Measurements from ENCODE around the gene FIZ1. TPM values are rescaled to one million over a fixed set of nuclear protein-coding genes. Genes with fewer than 3 reads are reported as not detected.
A peak's percentile ranks its signal among the peaks of the same experiment; 100 is the strongest.

FIZ1 gene
- total and polyA plus RNA-seq, 2 experiments from 2014 or later, result 5.4 to 10.1 TPM

DNA sequence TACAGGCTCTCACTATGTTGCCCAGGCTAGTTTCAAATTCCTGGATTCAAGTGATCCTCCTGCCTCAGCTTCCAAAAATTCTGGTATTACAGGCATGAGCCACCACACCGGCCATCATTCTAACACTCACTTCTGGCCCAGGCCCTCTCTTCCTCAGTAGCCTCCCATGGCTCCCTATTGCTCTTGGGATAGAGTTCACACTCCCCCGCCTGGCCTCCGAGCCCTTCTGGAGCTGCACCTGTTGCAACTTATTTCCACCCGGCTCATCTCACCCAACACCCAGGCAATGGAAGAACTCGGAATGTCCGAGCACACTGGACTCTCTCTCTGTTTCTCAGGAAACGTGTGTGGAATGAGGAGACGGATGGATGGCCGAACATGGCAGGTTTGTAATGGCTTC, 45.0 kb downstream of the FIZ1 start (continued):
- TF ChIP-seq, protein P1, sequence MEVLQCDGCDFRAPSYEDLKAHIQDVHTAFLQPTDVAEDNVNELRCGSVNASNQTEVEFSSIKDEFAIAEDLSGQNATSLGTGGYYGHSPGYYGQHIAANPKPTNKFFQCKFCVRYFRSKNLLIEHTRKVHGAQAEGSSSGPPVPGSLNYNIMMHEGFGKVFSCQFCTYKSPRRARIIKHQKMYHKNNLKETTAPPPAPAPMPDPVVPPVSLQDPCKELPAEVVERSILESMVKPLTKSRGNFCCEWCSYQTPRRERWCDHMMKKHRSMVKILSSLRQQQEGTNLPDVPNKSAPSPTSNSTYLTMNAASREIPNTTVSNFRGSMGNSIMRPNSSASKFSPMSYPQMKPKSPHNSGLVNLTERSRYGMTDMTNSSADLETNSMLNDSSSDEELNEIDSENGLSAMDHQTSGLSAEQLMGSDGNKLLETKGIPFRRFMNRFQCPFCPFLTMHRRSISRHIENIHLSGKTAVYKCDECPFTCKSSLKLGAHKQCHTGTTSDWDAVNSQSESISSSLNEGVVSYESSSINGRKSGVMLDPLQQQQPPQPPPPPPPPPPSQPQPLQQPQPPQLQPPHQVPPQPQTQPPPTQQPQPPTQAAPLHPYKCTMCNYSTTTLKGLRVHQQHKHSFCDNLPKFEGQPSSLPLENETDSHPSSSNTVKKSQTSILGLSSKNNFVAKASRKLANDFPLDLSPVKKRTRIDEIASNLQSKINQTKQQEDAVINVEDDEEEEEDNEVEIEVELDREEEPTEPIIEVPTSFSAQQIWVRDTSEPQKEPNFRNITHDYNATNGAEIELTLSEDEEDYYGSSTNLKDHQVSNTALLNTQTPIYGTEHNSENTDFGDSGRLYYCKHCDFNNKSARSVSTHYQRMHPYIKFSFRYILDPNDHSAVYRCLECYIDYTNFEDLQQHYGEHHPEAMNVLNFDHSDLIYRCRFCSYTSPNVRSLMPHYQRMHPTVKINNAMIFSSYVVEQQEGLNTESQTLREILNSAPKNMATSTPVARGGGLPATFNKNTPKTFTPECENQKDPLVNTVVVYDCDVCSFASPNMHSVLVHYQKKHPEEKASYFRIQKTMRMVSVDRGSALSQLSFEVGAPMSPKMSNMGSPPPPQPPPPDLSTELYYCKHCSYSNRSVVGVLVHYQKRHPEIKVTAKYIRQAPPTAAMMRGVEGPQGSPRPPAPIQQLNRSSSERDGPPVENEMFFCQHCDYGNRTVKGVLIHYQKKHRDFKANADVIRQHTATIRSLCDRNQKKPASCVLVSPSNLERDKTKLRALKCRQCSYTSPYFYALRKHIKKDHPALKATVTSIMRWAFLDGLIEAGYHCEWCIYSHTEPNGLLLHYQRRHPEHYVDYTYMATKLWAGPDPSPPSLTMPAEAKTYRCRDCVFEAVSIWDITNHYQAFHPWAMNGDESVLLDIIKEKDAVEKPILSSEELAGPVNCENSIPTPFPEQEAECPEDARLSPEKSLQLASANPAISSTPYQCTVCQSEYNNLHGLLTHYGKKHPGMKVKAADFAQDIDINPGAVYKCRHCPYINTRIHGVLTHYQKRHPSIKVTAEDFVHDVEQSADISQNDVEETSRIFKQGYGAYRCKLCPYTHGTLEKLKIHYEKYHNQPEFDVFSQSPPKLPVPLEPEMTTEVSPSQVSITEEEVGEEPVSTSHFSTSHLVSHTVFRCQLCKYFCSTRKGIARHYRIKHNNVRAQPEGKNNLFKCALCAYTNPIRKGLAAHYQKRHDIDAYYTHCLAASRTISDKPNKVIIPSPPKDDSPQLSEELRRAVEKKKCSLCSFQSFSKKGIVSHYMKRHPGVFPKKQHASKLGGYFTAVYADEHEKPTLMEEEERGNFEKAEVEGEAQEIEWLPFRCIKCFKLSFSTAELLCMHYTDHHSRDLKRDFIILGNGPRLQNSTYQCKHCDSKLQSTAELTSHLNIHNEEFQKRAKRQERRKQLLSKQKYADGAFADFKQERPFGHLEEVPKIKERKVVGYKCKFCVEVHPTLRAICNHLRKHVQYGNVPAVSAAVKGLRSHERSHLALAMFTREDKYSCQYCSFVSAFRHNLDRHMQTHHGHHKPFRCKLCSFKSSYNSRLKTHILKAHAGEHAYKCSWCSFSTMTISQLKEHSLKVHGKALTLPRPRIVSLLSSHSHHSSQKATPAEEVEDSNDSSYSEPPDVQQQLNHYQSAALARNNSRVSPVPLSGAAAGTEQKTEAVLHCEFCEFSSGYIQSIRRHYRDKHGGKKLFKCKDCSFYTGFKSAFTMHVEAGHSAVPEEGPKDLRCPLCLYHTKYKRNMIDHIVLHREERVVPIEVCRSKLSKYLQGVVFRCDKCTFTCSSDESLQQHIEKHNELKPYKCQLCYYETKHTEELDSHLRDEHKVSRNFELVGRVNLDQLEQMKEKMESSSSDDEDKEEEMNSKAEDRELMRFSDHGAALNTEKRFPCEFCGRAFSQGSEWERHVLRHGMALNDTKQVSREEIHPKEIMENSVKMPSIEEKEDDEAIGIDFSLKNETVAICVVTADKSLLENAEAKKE (CRISPR knock-in tag; IDR thresholded peaks at IDR 0.05), result no peak

DNA sequence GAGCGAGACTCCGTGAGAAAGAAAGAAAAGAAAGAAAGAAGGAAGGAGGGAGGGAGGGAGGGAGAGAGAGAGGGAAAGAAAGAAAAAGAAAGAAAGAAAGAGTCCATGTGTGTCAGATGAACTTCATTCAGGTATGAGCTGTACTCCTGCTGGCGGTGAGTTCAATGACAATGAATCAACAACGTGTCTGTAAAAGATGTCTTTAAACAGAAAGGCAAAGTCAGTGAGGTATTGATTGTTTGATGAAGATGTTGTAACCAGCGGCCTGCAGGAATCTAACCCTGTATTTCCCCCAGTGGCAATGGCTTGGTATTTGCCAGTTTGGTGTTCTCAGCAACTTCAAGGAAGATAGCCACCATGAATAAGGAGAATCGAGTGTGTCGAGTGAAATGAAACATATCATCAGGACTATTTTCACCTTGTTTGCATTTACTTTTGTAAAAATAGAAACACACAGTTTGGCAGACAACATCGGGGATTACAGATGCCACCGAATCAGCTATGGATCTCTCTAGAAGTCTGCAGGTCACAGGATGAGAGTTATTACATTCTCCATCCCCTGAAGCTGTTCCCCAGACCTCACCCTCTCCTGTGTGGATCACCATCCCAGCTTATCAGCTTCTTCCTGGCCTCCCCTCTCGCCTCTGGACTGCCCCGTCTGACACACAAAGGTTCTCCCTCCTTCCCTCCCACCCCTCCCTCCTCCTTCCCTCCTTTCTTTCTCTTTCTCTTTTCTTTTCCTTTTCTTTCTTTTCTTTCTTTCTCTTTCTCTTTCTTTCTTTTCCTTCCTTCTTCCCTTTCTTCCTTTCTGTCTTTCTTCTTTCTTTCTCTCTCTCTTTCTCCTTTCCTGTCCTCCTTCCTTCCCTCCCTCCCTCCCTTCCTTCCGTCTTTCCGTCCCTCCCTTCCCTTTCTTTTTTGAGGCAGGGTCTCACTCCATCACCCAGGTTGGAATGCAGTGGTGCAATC, 45.8 kb downstream of the FIZ1 start:
- no peak overlapping the region for H3K27ac ChIP-seq (ENCODE audit: low read depth)
- DNase-seq (ENCODE audit: low spot score), result no peak
- no peaks in the 10 kb centered on the region for H4K20me1 ChIP-seq (replicated peaks; ENCODE audit: insufficient read depth)
- TF ChIP-seq ZNF114 (CRISPR knock-in tag; IDR thresholded peaks at IDR 0.05) (no peak), CREB1 (CRISPR knock-in tag; IDR thresholded peaks at IDR 0.05; ENCODE audit: low read depth) (no peak), NANOG (IDR thresholded peaks at IDR 0.05; ENCODE audit: borderline replicate concordance) (no peak), STAT1 (IDR thresholded peaks at IDR 0.05; ENCODE audit: unreplicated experiment) (no peak), JUNB (IDR thresholded peaks at IDR 0.05; ENCODE audit: unreplicated experiment) (no peak), POLR2AphosphoS5 (IDR thresholded peaks at IDR 0.05; ENCODE audit: low read depth) (no peak), ZNF331 (CRISPR knock-in tag; IDR thresholded peaks at IDR 0.05; ENCODE audit: low read depth) (no peak), EZH2phosphoT487 (IDR thresholded peaks at IDR 0.05; ENCODE audit: unreplicated experiment) (no peak)
- TF ChIP-seq, protein P2, sequence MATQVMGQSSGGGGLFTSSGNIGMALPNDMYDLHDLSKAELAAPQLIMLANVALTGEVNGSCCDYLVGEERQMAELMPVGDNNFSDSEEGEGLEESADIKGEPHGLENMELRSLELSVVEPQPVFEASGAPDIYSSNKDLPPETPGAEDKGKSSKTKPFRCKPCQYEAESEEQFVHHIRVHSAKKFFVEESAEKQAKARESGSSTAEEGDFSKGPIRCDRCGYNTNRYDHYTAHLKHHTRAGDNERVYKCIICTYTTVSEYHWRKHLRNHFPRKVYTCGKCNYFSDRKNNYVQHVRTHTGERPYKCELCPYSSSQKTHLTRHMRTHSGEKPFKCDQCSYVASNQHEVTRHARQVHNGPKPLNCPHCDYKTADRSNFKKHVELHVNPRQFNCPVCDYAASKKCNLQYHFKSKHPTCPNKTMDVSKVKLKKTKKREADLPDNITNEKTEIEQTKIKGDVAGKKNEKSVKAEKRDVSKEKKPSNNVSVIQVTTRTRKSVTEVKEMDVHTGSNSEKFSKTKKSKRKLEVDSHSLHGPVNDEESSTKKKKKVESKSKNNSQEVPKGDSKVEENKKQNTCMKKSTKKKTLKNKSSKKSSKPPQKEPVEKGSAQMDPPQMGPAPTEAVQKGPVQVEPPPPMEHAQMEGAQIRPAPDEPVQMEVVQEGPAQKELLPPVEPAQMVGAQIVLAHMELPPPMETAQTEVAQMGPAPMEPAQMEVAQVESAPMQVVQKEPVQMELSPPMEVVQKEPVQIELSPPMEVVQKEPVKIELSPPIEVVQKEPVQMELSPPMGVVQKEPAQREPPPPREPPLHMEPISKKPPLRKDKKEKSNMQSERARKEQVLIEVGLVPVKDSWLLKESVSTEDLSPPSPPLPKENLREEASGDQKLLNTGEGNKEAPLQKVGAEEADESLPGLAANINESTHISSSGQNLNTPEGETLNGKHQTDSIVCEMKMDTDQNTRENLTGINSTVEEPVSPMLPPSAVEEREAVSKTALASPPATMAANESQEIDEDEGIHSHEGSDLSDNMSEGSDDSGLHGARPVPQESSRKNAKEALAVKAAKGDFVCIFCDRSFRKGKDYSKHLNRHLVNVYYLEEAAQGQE (IDR thresholded peaks at IDR 0.05; ENCODE audit: unreplicated experiment), result no peak
- TF ChIP-seq, protein P3, sequence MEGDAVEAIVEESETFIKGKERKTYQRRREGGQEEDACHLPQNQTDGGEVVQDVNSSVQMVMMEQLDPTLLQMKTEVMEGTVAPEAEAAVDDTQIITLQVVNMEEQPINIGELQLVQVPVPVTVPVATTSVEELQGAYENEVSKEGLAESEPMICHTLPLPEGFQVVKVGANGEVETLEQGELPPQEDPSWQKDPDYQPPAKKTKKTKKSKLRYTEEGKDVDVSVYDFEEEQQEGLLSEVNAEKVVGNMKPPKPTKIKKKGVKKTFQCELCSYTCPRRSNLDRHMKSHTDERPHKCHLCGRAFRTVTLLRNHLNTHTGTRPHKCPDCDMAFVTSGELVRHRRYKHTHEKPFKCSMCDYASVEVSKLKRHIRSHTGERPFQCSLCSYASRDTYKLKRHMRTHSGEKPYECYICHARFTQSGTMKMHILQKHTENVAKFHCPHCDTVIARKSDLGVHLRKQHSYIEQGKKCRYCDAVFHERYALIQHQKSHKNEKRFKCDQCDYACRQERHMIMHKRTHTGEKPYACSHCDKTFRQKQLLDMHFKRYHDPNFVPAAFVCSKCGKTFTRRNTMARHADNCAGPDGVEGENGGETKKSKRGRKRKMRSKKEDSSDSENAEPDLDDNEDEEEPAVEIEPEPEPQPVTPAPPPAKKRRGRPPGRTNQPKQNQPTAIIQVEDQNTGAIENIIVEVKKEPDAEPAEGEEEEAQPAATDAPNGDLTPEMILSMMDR (conservative IDR thresholded peaks at IDR 0.05; ENCODE audit: low read depth in 2 of 2), result no peak

More for the DNA sequence above, 45.8 kb downstream of the FIZ1 start:
- no peaks in the 10 kb centered on the region for H3K9me2 ChIP-seq (ENCODE audit: insufficient read depth)
- peak overlapping the region; percentile 31; the same call in 1 of the 2 replicates for H3K4me2 ChIP-seq
- no peaks in the 10 kb centered on the region for H3K79me2 ChIP-seq (replicated peaks; ENCODE audit: insufficient read depth)
- no peaks in the 10 kb centered on the region for H3K36me3 ChIP-seq (ENCODE audit: insufficient read depth)
- Mint-ChIP-seq H3K27ac (no peak overlapping the region), H3K4me3 (peak overlapping the region; percentile 25; the same call in 1 of the 3 replicates), H3K4me1 (peaks cover 34% of the 10 kb centered on the region), H3K36me3 (ENCODE audit: low read depth) (no peaks in the 10 kb centered on the region), H3K9me3 (no peaks in the 10 kb centered on the region), H3K27me3 (ENCODE audit: insufficient read depth, low read depth, poor library complexity) (peaks cover 21% of the 10 kb centered on the region)
- H3K4me3 ChIP-seq, result no peak overlapping the region
- H3F3A ChIP-seq (replicated peaks; ENCODE audit: low read depth), result no peaks in the 10 kb centered on the region; the same call in 1 of the 2 replicates
- H2AFZ ChIP-seq, result peak overlapping the region; percentile 93
- H3K4me1 ChIP-seq (ENCODE audit: insufficient read depth), result peaks cover 17% of the 10 kb centered on the region
- no peaks in the 10 kb centered on the region for H3K27me3 ChIP-seq (ENCODE audit: insufficient read depth)
- ATAC-seq, result no peak
